Measurements from ENCODE around the gene SPCS1.

The SPCS1 gene

DNA sequence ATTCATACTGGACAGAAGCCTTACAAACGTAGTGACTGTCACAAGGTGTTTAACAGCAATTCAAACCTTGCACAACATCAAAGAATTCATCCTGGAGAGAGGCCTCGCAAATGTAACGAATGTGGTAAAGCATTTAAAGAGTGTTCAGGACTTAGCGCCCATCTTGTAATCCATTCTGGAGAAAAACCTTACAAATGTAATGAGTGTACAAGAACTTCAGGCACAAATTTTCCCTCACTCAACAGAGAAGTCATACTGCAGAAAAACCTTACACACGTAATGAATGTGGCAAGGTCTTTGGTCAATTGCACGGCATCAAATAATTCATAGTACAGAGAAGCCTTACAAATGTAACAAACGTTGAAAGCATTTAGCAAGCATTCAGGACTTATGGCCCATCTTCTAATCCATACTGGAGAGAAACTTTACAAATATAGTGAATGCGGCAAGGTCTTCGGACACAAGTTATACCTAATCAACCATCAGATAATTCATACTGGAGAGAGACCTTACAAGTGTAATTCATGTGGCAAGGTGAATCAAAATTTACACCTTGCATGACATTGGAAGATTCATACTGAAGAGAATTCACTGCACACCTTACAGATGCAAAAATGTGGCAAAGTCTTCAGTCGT is 27.5 kb downstream of the SPCS1 start:
- DNase-seq, result no peak

DNA sequence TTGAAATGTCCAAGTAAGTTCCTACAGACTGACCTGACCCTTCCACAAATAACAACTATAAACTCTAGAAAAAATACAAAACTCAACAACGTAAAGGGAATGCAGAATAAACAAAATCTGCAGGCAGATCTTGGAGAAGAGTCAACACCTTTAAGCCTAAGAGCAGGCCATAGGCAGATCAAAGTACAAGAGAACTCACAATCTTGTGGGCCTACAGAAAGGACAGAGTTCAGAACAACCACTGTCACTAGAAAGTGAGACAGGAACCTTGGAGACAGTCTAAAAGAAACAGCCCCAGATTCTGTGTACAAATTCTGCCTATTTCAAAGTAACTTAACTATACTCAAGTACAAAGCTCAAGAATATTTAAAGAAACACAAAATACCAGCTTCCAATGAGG is 33.8 kb downstream of the SPCS1 start:
- no peak for DNase-seq

GRCh38 chr3:52742418-52743041 is 36.6 kb downstream of the SPCS1 start:
- peak; percentile 44 to 46 for DNase-seq

DNA sequence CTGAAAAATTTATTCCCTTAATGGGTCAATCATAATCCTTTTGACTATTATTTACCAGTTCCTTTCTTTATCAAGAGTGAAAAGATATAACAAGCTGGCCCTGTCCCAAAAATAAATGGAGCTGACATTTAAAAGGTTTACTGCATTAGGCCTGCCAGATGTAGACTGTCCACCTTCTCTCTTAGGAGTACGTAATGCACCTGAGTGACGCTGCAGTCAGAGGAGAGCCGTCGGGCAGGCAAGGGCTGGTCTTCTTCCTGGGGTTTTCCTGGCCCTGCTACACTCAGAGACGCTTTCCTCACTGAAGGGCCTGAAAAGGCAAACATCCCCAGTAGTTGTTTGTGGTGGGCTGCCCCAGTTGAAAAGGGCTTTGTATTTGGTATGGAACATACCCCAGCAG is 37.2 kb downstream of the SPCS1 start:
- no peak for DNase-seq

DNA sequence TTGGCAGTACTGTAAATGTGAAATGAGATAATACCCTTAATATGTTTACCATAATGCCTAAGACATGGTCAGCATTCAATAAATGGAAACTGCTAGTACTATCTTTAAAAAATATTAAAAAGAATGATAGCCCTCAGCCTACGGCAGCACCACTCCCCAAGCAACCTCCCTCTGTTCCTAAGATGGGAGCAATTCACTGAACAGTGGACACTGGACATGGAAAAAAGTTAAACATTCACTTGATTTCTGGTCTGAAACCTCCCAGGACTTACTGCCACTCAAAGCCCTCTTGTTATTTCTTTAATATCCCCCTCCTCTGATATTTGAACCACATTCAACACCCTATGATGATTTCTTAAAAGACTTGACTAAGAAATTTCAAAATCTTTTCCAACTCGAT is 37.8 kb downstream of the SPCS1 start:
- DNase-seq, result no peak

DNA sequence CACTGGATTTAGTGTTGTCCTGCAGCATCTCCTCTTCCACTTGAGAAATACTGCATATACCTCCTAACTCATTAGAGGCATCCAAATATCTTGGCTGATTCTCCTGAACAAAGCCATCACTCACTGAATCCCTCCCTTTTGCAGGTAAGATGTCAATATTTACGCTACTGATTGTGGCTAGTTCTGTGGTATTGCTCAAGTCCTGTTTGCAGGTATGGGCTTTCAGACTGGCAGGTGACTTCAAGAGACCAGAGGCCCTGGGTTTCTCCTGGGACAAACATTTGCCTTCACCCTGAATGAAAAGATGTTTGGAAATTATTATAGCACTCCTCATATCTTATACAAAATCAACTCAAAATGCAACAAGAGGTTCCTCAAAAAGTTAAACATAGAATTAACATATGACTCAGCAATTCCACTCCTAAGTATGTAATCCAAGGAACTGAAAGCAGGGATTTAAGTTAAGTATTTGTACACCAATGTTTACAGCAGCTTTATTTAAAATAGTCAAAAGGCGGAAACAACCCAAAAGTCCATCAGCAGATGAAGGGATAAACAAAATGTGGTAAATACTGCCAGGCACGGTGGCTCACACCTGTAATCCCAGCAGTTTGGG is 46.2 kb downstream of the SPCS1 start:
- peak; percentile 20 to 78 for DNase-seq

DNA sequence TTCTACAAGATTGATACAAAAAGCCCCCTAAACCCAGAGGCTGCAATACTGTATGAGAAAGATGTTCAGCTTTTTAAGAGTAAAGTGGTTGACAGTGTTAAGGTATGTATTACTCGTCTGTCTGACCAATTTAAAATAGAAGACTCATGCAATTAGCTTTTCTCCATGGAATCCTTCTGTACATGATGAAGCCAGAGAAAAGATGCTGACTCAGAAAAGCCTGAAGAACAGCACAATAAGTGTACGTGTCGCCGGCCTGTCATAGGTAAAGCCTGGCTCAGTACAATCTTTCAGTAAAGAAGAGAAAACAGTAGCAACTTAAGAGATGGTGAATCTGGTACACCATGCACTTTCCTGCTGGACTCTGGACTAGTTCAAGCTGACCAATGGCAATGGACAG is 48.5 kb downstream of the SPCS1 start:
- no peak for DNase-seq

- DNase-seq, result no peak
Measured at GRCh38 chr3:52756141-52756540, 50.2 kb downstream of the SPCS1 start.
